ENCODE data around the gene ECE2.
"Not testable (repeated sequence)": the region's sequence is repeated elsewhere in the genome, so short reads cannot be mapped to it uniquely, and the experiment has no call there.

ECE2 gene

DNA sequence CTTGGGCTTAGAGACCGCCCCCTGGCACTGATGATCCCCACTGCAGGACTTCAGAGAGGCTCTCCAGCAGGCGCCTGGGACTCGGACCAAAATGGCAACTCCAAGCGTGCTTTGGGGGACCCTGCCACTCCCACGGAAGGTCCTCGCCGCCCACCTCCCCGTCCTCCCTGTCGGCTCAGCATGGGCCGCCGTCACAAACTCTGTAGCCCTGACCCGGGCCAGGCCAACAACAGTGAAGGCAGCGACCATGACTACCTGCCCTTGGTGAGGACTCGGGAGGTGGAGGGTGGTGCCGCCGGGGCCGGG, 34.7 kb upstream of the ECE2 start:
- no peak for DNase-seq

DNA sequence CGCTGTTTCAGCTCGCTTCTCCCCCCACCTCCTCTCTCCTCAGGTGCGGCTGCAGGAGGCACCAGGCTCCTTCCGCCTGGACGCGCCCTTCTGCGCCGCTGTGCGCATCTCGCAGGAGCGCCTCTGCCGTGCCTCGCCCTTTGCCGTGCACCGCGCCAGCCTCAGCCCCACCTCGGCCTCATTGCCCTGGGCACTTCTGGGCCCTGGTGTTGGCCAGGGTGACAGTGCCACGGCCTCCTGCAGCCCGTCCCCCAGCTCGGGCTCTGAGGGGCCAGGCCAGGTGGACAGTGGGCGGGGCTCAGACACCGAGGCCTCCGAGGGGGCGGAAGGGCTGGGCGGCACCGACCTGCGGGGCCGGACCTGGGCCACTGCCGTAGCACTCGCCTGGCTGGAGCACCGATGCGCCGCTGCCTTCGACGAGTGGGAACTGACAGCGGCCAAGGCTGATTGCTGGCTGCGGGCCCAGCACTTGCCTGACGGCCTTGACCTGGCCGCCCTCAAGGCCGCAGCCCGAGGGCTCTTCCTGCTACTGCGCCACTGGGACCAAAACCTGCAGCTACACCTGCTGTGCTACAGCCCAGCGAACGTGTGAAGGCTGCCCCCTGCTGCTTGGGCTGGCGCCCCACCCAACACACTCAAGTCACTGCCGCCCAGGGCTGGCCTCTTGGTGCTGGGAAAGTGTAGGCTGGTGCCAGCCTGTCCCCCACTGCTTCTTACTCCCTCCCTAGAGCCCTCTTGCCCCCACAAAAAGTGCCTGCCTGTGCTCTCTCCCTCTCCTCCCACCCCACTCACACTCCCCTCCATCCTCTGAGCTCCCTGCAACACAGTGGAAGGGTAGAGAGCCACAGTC, 34.1 kb upstream of the ECE2 start:
- no peak for DNase-seq

DNA sequence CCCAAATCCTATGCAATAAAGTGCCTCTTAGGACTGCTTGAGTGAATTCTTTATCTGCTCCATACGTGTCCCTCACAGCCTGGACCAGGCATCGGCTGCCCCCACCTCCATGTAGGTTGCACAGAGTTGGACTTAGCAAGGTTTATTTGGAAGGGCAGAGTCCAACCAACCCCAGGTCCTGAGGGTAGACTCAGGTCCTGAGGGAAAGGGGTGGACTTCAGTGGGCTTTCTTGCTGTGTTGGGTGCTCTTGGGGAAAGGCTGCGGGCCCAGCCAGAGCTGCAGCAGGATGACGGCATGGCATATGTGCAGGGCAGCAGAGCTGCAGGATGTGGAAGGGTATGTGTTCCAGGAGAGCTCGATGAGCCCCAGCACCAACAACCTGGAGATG, 33.5 kb upstream of the ECE2 start:
- DNase-seq = no peak

DNA sequence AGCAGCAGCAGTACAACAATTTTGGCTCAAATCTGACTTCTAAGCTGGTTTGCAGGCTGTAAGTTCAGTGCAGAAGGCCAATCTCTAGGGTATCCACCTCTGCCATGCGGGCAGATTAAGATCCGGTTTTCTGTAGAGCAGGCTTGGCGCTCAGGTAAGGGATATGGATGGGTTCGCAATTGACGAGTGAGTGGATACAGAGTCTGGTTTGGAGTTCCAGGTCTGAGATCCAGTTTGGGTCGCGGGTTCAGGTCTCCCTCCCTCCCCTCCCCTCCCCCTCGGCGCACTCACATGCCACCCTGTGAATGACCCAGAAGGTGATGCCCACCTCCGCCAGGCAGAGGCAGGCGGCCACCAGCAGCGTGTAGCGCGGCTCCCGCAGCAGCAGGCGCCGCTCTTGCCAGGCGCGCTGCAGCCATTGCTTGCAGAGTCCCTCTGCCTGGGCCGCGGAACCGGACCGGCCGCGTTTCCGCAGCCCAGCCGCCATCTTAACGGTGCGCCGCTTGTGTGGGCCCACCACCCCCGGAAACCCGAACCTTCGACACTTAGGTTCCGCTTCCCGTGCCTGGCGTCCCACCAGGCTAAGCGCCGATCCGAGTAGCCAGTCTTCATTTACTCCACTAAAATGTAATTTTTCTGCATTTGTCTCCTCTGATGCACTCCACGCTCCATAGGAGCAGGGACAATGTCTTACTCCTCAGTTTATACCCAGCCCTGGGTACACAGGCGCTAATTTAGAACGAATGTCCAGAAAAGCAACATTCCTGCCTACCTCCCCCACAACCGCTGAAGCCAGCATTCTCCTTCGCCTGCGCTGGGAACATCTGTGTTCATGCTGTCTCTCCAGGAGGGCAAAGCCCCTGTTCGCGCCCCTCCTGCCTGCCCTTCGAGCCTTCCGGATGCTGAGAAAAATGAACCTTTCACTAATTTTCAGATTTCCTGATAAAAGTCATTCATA, 27.1 kb upstream of the ECE2 start, which contains the start of gene ALG3:
Gene ALG3, minus strand, starts transcription at position 509 of the 958 bp plus-strand sequence. Its CDS starts 22 bp downstream, at position 487.
- peak; percentile 78 for DNase-seq

DNA sequence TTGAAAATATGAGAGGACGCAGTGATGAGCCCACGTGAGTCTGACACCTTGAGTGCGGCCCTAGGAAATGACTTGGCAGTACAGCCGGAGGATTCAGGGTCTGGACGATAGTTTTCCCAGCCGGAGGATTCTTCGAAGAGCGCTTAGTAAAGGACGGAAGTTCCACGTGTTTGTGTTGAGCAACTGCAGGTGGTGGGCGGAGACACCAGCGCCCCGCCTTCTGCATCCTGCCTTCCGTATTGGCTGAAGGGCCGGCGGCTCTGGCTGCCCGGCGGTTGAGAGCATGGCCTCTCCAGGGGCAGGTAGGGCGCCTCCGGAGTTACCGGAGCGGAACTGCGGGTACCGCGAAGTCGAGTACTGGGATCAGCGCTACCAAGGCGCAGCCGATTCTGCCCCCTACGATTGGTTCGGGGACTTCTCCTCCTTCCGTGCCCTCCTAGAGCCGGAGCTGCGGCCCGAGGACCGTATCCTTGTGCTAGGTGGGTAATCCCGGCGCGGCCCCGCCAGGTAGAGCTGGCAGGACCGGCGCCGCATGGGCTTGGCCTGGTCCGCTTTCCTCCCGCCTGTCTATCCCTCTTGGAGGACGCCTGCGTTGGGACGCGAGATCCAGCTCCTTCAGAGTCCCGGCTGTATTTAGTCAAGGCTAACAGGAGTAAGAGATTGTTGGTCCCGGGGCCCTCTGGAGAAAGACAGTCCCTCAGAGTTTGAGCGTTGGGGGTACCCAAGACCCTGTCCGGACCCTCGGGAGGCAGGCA, 26.2 kb upstream of the ECE2 start, which contains the start of gene EEF1AKMT4:
Gene EEF1AKMT4, plus strand, starts transcription at position 261 of the 755 bp plus-strand sequence. Its CDS starts 23 bp downstream, at position 284.
- DNase-seq = peak; percentile 97

DNA sequence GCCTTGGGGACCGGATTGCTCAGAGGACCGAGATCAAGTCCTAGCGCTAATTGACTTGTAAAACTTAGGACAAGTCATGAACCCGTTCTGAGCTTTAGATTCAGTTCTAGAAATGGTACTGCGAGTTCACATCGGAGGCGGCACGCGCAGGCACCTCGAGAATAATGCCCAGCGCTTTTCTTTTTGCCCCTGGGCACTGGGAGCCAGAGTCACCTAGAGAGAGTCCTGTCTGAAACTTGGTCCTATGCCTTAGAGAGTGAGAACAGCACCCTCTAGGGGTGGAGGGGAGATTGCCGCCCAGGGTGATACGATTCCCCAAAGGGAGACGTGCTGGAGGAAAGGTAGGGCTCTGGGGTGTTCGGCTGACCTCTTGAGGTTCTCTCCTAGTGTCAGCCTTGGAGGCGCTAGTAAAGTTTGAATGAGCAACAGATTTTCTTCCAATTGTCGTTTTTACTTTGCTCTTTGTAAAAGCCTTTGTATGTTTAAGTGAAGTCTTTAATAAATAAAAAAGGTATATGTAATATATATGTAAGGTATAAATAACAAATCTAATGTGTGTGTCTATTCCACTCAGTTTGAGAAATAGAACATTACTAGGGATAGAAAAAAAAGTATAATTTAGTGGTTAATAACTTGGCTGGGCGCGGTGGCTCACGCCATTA, 25.5 kb upstream of the ECE2 start:
- DNase-seq = peak; percentile 83

DNA sequence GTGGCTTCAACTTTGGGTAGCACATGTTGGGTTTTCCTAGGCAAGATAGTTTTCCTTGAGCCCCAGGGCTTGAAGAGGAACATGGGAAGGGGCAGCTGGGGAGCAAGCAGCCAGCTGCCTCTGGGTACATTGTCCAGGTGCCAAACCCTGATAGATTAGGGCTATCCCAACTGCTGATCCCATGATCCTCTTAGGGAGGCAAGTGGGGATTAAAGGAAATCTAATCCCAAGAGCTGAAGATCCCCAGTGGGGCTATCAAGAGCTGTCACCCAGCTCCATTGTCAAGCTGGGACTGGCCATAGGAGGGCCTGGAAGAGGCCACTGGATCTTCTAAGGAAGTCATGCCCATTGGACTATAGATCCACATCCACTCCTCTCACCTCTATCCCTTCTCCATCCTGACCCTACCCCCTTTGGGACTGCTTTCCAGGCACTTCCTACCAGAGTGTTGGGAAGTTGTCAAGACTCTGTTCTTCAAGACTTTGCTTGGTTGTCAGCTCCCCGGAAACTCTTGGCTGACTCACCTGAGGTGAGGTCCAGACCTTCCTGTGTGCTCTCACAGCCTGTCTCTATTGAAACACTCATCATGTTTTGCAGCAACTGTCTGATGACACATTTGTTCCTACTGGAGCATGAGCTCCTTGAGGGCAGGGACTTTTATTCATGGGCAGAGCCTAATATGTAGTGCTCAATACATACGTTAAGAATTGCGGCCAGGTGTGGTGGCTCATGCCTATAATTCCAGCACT, 20.4 kb upstream of the ECE2 start:
- peak; percentile 51 for DNase-seq

DNA sequence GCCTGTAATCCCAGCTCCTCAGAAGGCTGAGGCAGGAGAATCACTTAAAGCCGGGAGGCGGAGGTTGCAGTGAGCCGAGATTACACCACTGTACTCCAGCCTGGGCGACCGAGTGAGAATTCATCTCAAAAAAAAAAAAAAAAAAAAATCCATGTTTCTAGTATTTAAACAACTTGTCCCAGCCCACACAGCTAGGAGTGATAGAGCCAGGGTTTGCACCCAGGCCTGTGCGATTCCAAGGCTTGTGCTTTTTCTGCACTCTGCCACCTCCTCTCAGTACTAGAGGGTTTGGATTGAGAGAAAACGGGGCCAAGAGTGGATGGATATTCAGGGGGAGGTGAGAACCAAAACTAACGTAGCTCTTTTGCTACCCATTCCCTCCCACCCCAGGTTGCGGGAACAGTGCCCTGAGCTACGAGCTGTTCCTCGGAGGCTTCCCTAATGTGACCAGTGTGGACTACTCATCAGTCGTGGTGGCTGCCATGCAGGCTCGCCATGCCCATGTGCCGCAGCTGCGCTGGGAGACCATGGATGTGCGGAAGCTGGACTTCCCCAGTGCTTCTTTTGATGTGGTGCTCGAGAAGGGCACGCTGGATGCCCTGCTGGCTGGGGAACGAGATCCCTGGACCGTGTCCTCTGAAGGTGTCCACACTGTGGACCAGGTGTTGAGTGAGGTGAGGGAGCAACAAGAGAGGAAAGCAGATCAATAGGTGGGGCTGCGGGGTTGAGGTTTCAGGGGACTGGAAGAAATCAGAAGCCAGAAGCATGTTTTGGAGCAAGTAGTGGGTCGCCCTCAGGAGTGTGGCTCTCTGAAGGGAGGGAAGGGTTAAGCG, 18.5 kb upstream of the ECE2 start:
- DNase-seq = no peak

DNA sequence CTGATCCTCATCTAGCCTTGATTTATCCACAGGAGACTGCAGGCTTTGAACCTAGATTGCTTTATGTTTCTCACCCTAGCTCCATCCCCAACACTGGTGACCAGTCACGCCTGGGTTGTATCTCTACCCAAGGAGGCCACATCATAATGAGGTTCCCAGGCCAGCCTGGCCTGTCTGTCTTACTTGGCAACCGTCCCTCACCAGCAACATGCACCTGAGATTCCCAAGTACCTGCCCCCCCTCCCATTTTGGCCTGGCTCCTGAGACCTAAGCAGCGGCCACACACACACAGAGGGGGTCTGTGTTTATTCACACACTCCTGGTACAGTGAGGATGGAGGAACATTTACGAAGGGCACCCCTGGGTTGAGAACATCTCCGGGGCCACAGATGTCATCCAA, 16.9 kb upstream of the ECE2 start:
- no peak for DNase-seq

DNA sequence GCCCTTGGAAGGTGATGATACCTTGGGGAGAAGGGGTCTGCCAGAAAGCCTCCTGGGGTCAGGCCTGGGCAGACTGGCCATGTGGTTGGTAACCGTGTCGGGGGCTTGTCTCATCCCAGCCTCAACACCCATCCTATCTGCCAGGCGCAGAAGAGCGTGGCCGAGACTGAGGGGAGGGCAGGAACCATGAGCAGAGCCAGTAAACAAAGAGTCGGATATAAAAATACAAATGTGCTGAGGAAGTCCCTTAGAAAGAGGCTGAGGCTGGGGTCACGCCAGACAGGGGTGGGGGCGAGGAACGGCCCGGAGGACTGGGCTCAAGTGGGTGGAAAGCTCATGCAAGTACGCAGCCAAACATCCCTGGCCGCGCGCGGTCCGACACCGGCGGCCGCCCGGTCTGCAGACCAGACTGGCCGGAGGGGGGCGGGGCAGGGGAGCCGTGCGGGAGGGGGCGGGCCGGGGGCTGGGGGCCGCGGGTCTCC, 16.4 kb upstream of the ECE2 start:
- no peak for DNase-seq

DNA sequence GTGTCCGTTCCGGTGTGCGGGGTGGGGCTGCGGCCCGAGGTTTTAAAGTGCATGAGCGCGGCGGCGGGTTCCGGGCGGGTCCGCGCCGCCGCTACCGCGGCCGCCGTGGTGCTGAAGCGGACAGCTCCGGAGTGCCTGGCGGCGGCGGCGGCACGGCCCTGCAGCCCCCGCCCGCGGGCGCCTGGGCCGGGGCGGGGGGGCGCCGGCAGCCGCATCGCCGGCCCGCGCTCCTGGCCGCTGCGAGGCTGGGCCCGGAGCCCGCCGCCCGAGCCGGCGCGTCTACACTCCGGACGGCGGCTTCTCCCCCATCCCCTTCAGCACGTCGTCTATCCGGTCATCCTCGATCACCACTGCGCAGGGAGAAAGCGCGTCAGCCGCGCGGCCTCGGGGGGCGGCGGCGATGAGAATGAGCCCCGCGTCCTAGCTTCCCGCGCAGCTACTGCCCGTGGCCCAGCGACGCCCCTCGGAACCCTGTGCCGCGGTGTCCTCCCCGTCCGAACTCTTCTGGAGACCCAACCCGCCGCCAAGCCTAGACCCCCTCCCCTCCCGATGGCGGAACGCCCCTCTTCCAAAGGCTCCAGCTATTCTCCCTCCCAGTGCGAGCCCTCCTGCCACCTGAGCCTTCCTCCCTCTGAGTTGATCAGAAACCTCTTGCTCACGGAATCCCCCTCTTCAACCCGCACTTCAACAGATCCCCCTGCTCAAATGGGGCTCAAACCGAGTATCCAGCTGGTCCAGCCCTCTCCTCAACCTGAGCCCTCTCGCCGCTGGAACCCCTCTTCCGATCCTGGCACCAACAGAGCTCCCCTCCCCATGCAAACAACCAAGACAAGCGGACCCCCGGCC, 15.7 kb upstream of the ECE2 start:
- no peak for DNase-seq

DNA sequence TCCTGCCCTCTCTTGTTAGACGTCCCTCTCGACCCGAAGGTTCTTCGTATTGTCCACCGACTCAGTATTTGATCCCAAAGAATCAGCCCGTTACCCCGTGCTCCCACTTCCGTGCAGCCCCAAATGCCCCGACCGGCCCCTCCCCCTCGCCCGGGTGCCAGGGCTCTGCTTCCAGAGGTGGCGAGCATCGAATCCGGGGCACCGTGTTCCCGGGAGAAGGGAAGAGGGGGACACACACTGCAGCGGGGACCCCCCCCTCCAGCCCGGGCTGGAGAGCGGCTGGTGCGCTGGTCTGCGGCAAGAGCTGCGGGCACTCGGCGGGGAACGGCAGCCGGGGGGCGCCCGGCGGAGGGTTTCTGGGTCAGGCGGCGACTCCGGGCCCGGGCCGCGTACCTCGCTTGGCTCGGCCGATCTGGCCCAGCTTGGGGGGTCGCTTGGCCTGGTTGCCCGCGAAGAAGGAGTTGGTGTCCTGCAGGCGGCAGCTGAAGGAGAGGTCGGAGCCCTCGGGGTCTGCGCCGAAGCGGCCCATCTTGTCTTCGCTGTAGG, 15.0 kb upstream of the ECE2 start:
- DNase-seq = no peak

DNA sequence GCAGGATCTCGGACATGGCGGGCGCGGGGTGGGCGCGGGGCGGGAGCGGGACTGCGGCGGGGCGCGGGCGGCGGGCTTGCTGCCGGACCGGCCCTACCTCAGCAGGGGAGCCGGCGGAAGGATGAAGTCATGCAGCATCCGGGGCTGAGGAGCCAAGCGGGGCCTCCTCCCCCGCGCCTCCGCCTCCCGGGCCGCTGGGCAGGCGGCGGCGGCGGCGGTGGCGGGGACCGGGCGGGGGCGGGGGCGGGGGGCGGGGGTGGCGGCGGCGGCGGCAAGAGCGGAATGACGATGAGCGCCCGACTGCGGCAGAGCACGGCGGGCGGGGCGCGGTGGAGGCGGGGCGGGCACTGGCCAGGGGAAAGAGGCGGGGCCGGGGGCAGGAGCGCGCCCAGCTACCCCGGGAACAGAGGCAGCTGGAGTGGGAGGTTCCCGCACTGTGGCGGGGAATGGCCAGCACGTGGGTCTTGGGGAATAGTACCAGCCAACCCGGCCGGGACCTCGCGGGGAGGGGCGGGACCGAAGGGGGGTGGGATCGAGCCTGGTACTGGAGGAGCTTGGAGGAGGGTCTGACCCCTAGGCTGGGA, 14.5 kb upstream of the ECE2 start, which contains the start of gene CAMK2N2:
Gene CAMK2N2, minus strand, starts transcription at position 284 of the 584 bp plus-strand sequence. Its CDS starts 268 bp downstream, at position 16.
- DNase-seq = peak; percentile 82

DNA sequence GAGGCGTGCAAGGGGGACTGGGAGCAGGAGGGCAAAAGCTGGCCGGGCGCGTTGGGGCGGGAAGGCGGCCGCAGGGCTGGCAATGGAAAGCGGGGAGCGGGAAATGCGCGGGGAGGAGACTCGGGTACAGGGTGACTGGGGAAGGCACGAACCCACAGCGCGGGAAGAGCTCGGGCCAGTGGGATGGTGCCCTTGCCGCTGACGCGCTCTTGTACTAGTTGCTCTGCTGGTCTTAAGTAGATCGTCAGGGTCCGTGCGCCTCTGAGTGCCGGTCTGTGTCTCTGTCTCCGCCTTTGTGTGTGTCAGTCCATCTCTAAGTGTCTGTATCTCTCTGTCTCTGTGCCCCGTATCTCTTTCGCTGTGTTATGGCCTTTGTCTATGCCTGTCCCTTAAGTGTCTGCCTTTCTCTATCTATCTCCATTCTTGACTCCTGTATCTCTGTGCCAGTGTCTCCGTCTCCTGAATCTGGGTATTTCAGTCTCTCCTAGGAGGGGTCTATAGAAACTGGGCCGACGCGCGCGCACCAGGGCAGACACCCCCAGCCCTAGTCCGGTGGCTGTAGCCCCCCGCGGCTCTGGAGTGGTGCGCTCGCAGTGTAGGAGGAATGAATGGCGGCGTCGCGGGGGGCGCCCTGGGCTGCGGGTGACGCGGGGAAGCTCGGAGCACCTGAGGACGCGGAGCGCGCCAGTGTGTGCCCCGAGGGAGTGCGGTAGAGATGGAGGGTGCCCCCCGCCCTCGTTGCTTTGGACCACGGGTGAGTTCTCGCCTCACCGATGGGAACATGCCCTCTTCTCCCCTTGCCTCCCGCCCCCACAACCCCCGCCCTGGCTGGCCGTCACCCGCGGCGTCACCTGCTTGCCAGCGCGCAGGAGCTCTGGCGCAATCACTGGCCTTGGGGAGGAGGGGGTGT, 13.7 kb upstream of the ECE2 start:
- DNase-seq = peak; percentile 12

DNA sequence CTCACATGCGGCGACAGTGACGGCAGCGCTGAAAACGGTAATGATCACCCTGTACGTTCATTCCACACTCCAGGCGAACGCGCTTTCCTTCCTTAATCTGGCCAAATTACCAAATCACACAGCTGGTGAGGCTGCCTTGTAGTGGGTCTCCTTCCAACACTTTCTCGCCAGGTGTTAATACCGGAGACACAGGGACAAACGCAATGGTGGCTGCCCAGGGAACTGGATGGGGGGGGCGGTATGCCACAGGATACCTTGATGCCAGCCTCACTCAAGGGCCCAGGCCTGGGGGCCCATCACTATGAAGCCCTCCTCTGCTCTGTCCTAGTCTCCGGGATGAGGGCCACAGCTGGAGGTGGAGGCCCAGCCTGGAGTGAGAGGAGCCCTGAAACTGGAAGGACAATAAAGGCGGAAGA, 13.1 kb upstream of the ECE2 start:
- no peak for DNase-seq

DNA sequence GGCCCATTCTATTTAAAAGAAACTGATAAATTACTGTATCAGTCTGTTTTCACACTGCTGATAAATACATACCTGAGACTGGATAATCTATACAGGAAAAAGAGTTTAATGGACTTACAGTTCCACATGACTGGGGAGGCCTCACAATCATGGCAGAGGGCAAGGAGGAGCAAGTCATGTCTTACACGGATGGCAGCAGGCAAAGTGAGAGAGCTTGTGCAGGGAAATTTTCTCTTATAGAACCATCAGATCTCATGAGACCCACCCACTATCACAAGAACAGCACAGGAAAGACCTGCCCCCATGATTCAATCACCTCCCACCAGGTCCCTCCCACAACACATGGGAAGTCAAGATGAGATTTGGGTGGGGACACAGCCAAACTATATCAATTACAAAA, 8.6 kb upstream of the ECE2 start:
- not testable (repeated sequence) for DNase-seq

DNA sequence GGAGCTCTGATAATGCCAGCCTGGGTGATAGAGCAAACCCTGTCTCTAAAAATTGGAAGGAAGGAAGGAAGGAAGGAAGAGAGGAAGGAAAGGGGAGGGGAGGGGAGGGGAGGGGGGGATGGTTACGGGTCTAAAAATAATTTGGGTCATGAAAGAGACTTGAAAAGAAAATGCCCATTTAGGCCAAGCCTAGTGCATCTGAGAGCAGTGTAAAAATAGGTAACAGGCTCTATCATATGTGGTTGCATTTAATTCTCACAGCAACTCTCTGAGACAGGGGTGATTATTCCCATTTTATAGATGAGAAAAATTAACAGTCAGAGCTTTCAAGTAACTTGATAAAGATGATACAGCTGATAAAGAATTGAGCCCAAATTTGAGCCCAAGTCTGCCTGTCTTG, 3.6 kb upstream of the ECE2 start:
- DNase-seq = no peak

DNA sequence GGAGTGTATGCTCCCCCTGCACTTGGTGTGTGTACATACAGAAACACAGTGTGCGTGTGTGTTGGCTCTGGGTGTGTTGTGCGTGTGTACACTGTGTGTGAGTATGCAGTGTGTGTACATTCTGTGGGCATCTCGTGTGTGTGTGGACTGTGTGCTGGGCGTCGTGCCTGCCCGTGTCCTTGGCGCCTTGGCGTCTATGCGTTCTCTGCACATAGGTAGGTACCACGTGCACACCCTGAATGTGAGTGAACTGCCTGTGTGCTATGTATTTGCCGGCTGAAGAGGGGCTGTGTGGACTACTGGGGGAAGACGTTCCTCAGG, 481 bp upstream of the ECE2 start:
- no peak for DNase-seq

Measured in NCI-H226 (cell line).